Measurements from ENCODE around the gene ERGIC3.
A peak's percentile ranks its signal among the peaks of the same experiment; 100 is the strongest.

The ERGIC3 gene

DNA sequence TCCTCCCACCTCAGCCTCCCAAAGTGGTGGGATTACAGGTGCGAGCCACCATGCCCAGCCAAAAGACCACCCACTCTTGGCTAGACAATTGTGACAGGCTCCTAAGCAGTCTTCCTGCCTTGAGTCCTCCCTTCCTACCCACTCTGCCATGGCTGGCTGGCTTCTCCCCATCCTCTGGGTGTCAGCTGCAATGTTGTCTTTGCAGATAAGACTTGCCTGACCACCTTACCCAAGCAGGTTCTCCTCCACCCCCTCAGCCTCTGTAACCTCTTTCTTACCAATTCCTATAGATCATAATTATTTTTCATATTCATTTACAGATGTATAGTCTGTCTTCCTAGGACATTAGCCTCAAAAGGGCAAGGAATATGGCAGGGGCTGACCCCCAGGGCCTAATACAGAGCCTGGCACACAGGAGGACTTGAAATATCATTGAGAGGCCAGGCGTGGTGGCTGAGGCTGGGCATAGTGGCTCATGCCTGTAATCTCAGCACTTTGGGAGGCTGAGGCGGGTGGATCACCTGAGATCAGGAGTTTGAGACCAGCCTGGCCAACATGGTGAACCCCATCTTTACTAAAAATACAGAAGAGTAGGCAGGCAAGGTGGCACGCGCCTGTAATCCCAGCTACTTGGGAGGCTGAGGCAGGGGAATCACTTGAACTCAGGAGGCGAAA is 45.0 kb downstream of the ERGIC3 start:
- Mint-ChIP-seq H3K4me3 (no peak overlapping the region), H3K9me3 (no peaks in the 10 kb centered on the region), H3K36me3 (ENCODE audit: low read depth) (no peaks in the 10 kb centered on the region), H3K27ac (no peak overlapping the region), H3K4me1 (no peaks in the 10 kb centered on the region), H3K27me3 (no peaks in the 10 kb centered on the region)
- ATAC-seq (no peak), DNase-seq (no peak)

- Mint-ChIP-seq H3K4me3 (no peak overlapping the region), H3K4me1 (no peaks in the 10 kb centered on the region), H3K27ac (no peak overlapping the region), H3K9me3 (no peaks in the 10 kb centered on the region), H3K36me3 (ENCODE audit: low read depth) (no peaks in the 10 kb centered on the region), H3K27me3 (no peaks in the 10 kb centered on the region)
- ATAC-seq (no peak), DNase-seq (no peak)
Measured at GRCh38 chr20:35587436-35587835, 45.6 kb downstream of the ERGIC3 start.

DNA sequence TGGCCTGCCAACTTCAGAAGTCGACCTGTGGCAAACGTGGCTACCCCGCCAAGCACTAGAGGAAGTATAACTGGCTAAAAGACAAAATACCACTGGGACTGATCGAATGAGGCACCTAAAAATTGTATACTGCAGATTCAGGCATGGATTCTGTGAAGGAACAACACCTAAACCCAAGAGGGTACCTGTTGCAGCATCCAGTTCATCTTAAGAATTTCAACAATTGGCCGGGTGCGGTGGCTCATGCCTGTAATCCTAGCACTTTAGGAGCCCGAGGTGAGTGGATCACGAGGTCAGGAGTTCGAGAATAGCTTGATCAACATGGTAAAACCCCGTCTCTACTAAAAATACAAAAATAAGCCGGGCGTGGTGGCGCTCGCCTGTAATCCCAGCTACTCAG is 46.5 kb downstream of the ERGIC3 start:
- no peaks in the 10 kb centered on the region for H3K9me3 Mint-ChIP-seq
- DNase-seq (no peak), ATAC-seq (no peak)
- H3K4me1 Mint-ChIP-seq: no peaks in the 10 kb centered on the region
- no peak overlapping the region for H3K4me3 Mint-ChIP-seq
- no peaks in the 10 kb centered on the region for H3K27me3 Mint-ChIP-seq
- no peak overlapping the region for H3K27ac Mint-ChIP-seq
- H3K36me3 Mint-ChIP-seq (ENCODE audit: low read depth): no peaks in the 10 kb centered on the region

GRCh38 chr20:35592339-35592974 is 50.6 kb downstream of the ERGIC3 start:
- Mint-ChIP-seq H3K27me3 (no peaks in the 10 kb centered on the region), H3K4me1 (no peaks in the 10 kb centered on the region), H3K4me3 (no peak overlapping the region), H3K36me3 (ENCODE audit: low read depth) (no peaks in the 10 kb centered on the region), H3K9me3 (no peaks in the 10 kb centered on the region), H3K27ac (no peak overlapping the region)
- DNase-seq (no peak), ATAC-seq (no peak)

- no peak for ATAC-seq
- no peaks in the 10 kb centered on the region for H3K9me3 Mint-ChIP-seq
- H3K27me3 Mint-ChIP-seq: peaks cover 9% of the 10 kb centered on the region
- no peak for DNase-seq
- no peak overlapping the region for H3K4me3 Mint-ChIP-seq
- no peak overlapping the region for H3K27ac Mint-ChIP-seq
- H3K4me1 Mint-ChIP-seq: no peaks in the 10 kb centered on the region
- H3K36me3 Mint-ChIP-seq (ENCODE audit: low read depth): no peaks in the 10 kb centered on the region
Measured at GRCh38 chr20:35595456-35595855, 53.6 kb downstream of the ERGIC3 start.

- no peak for ATAC-seq
- H3K9me3 Mint-ChIP-seq: no peaks in the 10 kb centered on the region
- H3K4me1 Mint-ChIP-seq: peaks cover 4% of the 10 kb centered on the region
- H3K27me3 Mint-ChIP-seq: peaks cover 14% of the 10 kb centered on the region
- H3K4me3 Mint-ChIP-seq: no peak overlapping the region
- DNase-seq: no peak
- H3K36me3 Mint-ChIP-seq (ENCODE audit: low read depth): no peaks in the 10 kb centered on the region
- H3K27ac Mint-ChIP-seq: no peak overlapping the region
Measured at GRCh38 chr20:35595901-35596300, 54.0 kb downstream of the ERGIC3 start.

- ATAC-seq: no peak
- Mint-ChIP-seq H3K4me3 (no peak overlapping the region), H3K4me1 (peaks cover 9% of the 10 kb centered on the region), H3K9me3 (no peaks in the 10 kb centered on the region), H3K27me3 (peaks cover 23% of the 10 kb centered on the region), H3K27ac (no peak overlapping the region), H3K36me3 (ENCODE audit: low read depth) (no peaks in the 10 kb centered on the region)
- DNase-seq: no peak
Measured at GRCh38 chr20:35597186-35597585, 55.3 kb downstream of the ERGIC3 start.

- peaks cover 32% of the 10 kb centered on the region for H3K27me3 Mint-ChIP-seq
- DNase-seq (no peak), ATAC-seq (no peak)
- H3K9me3 Mint-ChIP-seq: no peaks in the 10 kb centered on the region
- H3K36me3 Mint-ChIP-seq (ENCODE audit: low read depth): no peaks in the 10 kb centered on the region
- H3K27ac Mint-ChIP-seq: no peak overlapping the region
- no peak overlapping the region for H3K4me3 Mint-ChIP-seq
- H3K4me1 Mint-ChIP-seq: peaks cover 9% of the 10 kb centered on the region
Measured at GRCh38 chr20:35598476-35598875, 56.6 kb downstream of the ERGIC3 start.

GRCh38 chr20:35598899-35599775 is 57.3 kb downstream of the ERGIC3 start:
- DNase-seq (no peak), ATAC-seq (no peak)
- Mint-ChIP-seq H3K4me3 (no peak overlapping the region), H3K9me3 (no peaks in the 10 kb centered on the region), H3K27ac (no peak overlapping the region), H3K36me3 (ENCODE audit: low read depth) (no peaks in the 10 kb centered on the region), H3K27me3 (peaks cover 33% of the 10 kb centered on the region), H3K4me1 (peaks cover 9% of the 10 kb centered on the region)

GRCh38 chr20:35599776-35600120 is 57.9 kb downstream of the ERGIC3 start:
- no peak for DNase-seq
- no peak for ATAC-seq
- Mint-ChIP-seq H3K36me3 (ENCODE audit: low read depth) (no peaks in the 10 kb centered on the region), H3K27me3 (peaks cover 33% of the 10 kb centered on the region), H3K27ac (no peak overlapping the region), H3K9me3 (no peaks in the 10 kb centered on the region), H3K4me3 (no peak overlapping the region), H3K4me1 (peaks cover 9% of the 10 kb centered on the region)

GRCh38 chr20:35600176-35600992 is 58.5 kb downstream of the ERGIC3 start:
- no peaks in the 10 kb centered on the region for H3K9me3 Mint-ChIP-seq
- H3K4me1 Mint-ChIP-seq: peaks cover 9% of the 10 kb centered on the region
- ATAC-seq (no peak), DNase-seq (no peak)
- peaks cover 33% of the 10 kb centered on the region for H3K27me3 Mint-ChIP-seq
- no peaks in the 10 kb centered on the region for H3K36me3 Mint-ChIP-seq (ENCODE audit: low read depth)
- no peak overlapping the region for H3K27ac Mint-ChIP-seq
- peak overlapping the region; percentile 71 for H3K4me3 Mint-ChIP-seq

GRCh38 chr20:35600993-35601973 is 59.4 kb downstream of the ERGIC3 start:
- DNase-seq (peak; percentile 76), ATAC-seq (peak; percentile 75)
- Mint-ChIP-seq H3K4me1 (peaks cover 9% of the 10 kb centered on the region), H3K9me3 (no peaks in the 10 kb centered on the region), H3K27me3 (peaks cover 33% of the 10 kb centered on the region), H3K4me3 (peak overlapping the region; percentile 71), H3K36me3 (ENCODE audit: low read depth) (no peaks in the 10 kb centered on the region), H3K27ac (peak overlapping the region; percentile 12)

- Mint-ChIP-seq H3K36me3 (ENCODE audit: low read depth) (no peaks in the 10 kb centered on the region), H3K27me3 (peaks cover 33% of the 10 kb centered on the region), H3K4me3 (no peak overlapping the region), H3K9me3 (no peaks in the 10 kb centered on the region), H3K4me1 (peaks cover 11% of the 10 kb centered on the region), H3K27ac (no peak overlapping the region)
- no peak for DNase-seq
- ATAC-seq: no peak
Measured at GRCh38 chr20:35601990-35602389, 60.1 kb downstream of the ERGIC3 start.

Data from activated naive CD8-positive, alpha-beta T cell treated with anti-CD3 and anti-CD28 coated beads, Interleukin-2, amount 50 U/mL, for 24 hours (primary cell).